Measurements from ENCODE around the gene SRSF2.

GRCh38 chr17:76709077-76709950 is 27.8 kb downstream of the SRSF2 start:
- TF ChIP-seq CTCF (IDR thresholded peaks at IDR 0.05): no peak
- no peak for TF ChIP-seq EZH2phosphoT487 (IDR thresholded peaks at IDR 0.05)
- TF ChIP-seq EZH2 (IDR thresholded peaks at IDR 0.05): no peak
